ENCODE data around the gene SPO11.

The SPO11 gene

GRCh38 chr20:57288651-57289277 lies 40.8 kb upstream of the SPO11 start:
- no peak for TF ChIP-seq CTCF (IDR thresholded peaks at IDR 0.05)

GRCh38 chr20:57289391-57290177 lies 40.0 kb upstream of the SPO11 start:
- TF ChIP-seq CTCF (IDR thresholded peaks at IDR 0.05), result no peak

- TF ChIP-seq CTCF (IDR thresholded peaks at IDR 0.05), result no peak
These were observed 39.5 kb upstream of the SPO11 start for GRCh38 chr20:57290178-57290484.

GRCh38 chr20:57291003-57291402 lies 38.6 kb upstream of the SPO11 start:
- TF ChIP-seq CTCF (IDR thresholded peaks at IDR 0.05), result peak; percentile 28; the same call in 1 of the 2 replicates

GRCh38 chr20:57291694-57292093 lies 37.9 kb upstream of the SPO11 start:
- no peak for TF ChIP-seq CTCF (IDR thresholded peaks at IDR 0.05)

- TF ChIP-seq CTCF (IDR thresholded peaks at IDR 0.05), result no peak
These were observed 37.0 kb upstream of the SPO11 start for GRCh38 chr20:57292611-57293010.

GRCh38 chr20:57293995-57294394 lies 35.6 kb upstream of the SPO11 start:
- no peak for TF ChIP-seq CTCF (IDR thresholded peaks at IDR 0.05)

Measured in LNCAP (cell line).